Transverse colon (tissue), 3 donors: ENCODE data around the gene LMOD1.

Source experiments
- POLR2A ChIP-seq: fragments of 450-650 bp; IDR thresholded peaks from one replicate; pipeline ENCODE4 v1.6.1; 2016; ENCODE audit warnings: antibody characterized with exemption, mild to moderate bottlenecking, moderate library complexity
- TF ChIP-seq, protein P1 (sequence below), 5 experiments: fragments of 200-600 bp in 3 of 5; fragments of 450-650 bp in 2 of 5; sonication (generic) in 3 of 5; IDR thresholded peaks; 1 replicate in 2 of 5; 2 replicates in 3 of 5; pipeline ENCODE4 v1.5.1; 2016 to 2017; ENCODE audit warnings: antibody characterized with exemption in 5 of 5, inconsistent platforms in 3 of 5, mild to moderate bottlenecking in 2 of 5, moderate library complexity in 1 of 5

DNA sequence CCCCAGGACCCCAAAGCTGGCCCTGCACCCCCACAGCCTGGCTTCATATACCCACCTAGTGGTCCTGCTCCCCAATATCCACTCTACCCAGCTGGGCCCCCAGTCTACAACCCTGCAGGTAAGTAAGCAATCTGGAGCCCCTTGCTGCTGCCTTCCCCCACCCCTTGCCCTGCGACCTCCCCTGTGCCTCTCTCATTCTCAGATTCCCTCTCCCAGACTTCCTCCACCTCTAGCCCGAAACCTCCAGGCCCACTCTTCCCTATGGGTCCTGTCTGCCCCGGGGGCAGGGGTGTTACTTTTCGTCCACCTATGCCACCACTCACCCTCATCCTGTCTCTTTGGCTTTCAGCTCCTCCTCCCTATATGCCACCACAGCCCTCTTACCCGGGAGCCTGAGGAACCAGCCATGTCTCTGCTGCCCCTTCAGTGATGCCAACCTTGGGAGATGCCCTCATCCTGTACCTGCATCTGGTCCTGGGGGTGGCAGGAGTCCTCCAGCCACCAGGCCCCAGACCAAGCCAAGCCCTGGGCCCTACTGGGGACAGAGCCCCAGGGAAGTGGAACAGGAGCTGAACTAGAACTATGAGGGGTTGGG, 54.8 kb downstream of the LMOD1 start:
- TF ChIP-seq POLR2A, result no peak
- TF ChIP-seq, protein P1, sequence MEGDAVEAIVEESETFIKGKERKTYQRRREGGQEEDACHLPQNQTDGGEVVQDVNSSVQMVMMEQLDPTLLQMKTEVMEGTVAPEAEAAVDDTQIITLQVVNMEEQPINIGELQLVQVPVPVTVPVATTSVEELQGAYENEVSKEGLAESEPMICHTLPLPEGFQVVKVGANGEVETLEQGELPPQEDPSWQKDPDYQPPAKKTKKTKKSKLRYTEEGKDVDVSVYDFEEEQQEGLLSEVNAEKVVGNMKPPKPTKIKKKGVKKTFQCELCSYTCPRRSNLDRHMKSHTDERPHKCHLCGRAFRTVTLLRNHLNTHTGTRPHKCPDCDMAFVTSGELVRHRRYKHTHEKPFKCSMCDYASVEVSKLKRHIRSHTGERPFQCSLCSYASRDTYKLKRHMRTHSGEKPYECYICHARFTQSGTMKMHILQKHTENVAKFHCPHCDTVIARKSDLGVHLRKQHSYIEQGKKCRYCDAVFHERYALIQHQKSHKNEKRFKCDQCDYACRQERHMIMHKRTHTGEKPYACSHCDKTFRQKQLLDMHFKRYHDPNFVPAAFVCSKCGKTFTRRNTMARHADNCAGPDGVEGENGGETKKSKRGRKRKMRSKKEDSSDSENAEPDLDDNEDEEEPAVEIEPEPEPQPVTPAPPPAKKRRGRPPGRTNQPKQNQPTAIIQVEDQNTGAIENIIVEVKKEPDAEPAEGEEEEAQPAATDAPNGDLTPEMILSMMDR (IDR thresholded peaks at IDR 0.05), result no peak
